DND-41 (cell line): ENCODE results near the gene GYPC.

ENCODE experiments used
- ATAC-seq: fragments of 200-7000 bp; cut with Tn5 transposase; 3 replicates; pipeline ENCODE4 v1.9.1; 2021; ENCODE audit warnings: low read depth; ENCODE audit not compliant: insufficient read depth
- DNase-seq: peaks from one replicate; pipeline ENCODE4 v3.0.0-alpha.2; 2020
- H2AFZ ChIP-seq: 2 replicates; pipeline ENCODE4 v1.6.0; 2012; ENCODE audit warnings: low read depth, low read length
- H3K27ac ChIP-seq: 2 replicates; pipeline ENCODE4 v1.5.1; 2012; ENCODE audit warnings: low read length, inconsistent platforms
- H3K27me3 ChIP-seq: fragments of 200-600 bp; sonication (generic); 2 replicates; pipeline ENCODE4 v1.6.0; 2012; ENCODE audit warnings: low read length, mild to moderate bottlenecking, inconsistent platforms; ENCODE audit not compliant: insufficient read depth, poor library complexity
- H3K36me3 ChIP-seq: 2 replicates; pipeline ENCODE4 v1.5.1; 2012; ENCODE audit warnings: low read length, inconsistent platforms; ENCODE audit not compliant: insufficient read depth
- H3K4me1 ChIP-seq: 2 replicates; pipeline ENCODE4 v1.5.1; 2012; ENCODE audit warnings: mild to moderate bottlenecking, low read length; ENCODE audit not compliant: insufficient read depth
- H3K4me2 ChIP-seq: 2 replicates; pipeline ENCODE4 v1.6.0; 2012; ENCODE audit warnings: mild to moderate bottlenecking, moderate library complexity, low read length, inconsistent platforms; ENCODE audit not compliant: insufficient read depth
- H3K4me3 ChIP-seq, 2 experiments: fragments of 200-600 bp in 1 of 2; shearing (Covaris generic) in 1 of 2; 2 replicates each; pipeline ENCODE4 v1.5.1; 2012 to 2016; ENCODE audit warnings: inconsistent platforms in 2 of 2, low read length in 2 of 2, mild to moderate bottlenecking in 2 of 2, low read depth in 1 of 2, moderate library complexity in 1 of 2
- H3K79me2 ChIP-seq: 2 replicates; pipeline ENCODE4 v1.6.0; 2012; ENCODE audit warnings: low read length, inconsistent platforms; ENCODE audit not compliant: insufficient read depth
- H3K9ac ChIP-seq: 2 replicates; pipeline ENCODE4 v1.6.0; 2012; ENCODE audit warnings: low read depth, mild to moderate bottlenecking, inconsistent platforms, low read length, moderate library complexity
- H3K9me3 ChIP-seq: 2 replicates; pipeline ENCODE4 v1.5.1; 2012; ENCODE audit warnings: low read length, moderate library complexity, mild to moderate bottlenecking, inconsistent platforms; ENCODE audit not compliant: insufficient read depth, severe bottlenecking
- H4K20me1 ChIP-seq: 2 replicates; pipeline ENCODE4 v1.6.0; 2012; ENCODE audit warnings: low read length; ENCODE audit not compliant: insufficient read depth
- CTCF ChIP-seq: IDR thresholded peaks from 2 replicates; pipeline ENCODE4 v1.5.1; 2012; ENCODE audit warnings: borderline replicate concordance, low read length, moderate library complexity, mild to moderate bottlenecking; ENCODE audit not compliant: poor library complexity, severe bottlenecking; ENCODE audit errors: extremely low read depth
- EZH2 ChIP-seq: IDR thresholded peaks from 3 replicates; pipeline ENCODE4 v1.6.1; 2012; ENCODE audit warnings: borderline replicate concordance, low read depth, mild to moderate bottlenecking, moderate library complexity, low read length, inconsistent platforms; ENCODE audit not compliant: severe bottlenecking

GYPC gene

GRCh38 chr2:126703311-126703710, 47.4 kb downstream of the GYPC start:
- no peak overlapping the region for H3K4me2 ChIP-seq
- H3K27me3 ChIP-seq: no peaks in the 10 kb centered on the region
- no peak overlapping the region for H3K4me3 ChIP-seq
- H2AFZ ChIP-seq: no peak overlapping the region
- H3K9me3 ChIP-seq: no peaks in the 10 kb centered on the region
- H4K20me1 ChIP-seq: no peaks in the 10 kb centered on the region
- H3K79me2 ChIP-seq: no peaks in the 10 kb centered on the region
- no peaks in the 10 kb centered on the region for H3K4me1 ChIP-seq
- no peak for DNase-seq
- no peak for TF ChIP-seq EZH2
- no peak for TF ChIP-seq CTCF
- no peak for ATAC-seq
- H3K36me3 ChIP-seq: no peaks in the 10 kb centered on the region
- H3K9ac ChIP-seq: no peak overlapping the region
- H3K27ac ChIP-seq: no peak overlapping the region

- Histone ChIP-seq H3K4me1 (no peaks in the 10 kb centered on the region), H3K79me2 (no peaks in the 10 kb centered on the region), H2AFZ (no peak overlapping the region), H4K20me1 (no peaks in the 10 kb centered on the region), H3K9me3 (no peaks in the 10 kb centered on the region), H3K27ac (no peak overlapping the region), H3K4me3 (no peak overlapping the region), H3K27me3 (no peaks in the 10 kb centered on the region), H3K36me3 (no peaks in the 10 kb centered on the region), H3K4me2 (no peak overlapping the region), H3K9ac (no peak overlapping the region)
- DNase-seq (no peak), ATAC-seq (no peak)
- no peak for TF ChIP-seq CTCF
- no peak for TF ChIP-seq EZH2
Observed at GRCh38 chr2:126704434-126705160, 48.6 kb downstream of the GYPC start.

- Histone ChIP-seq H2AFZ (no peak overlapping the region), H3K36me3 (no peaks in the 10 kb centered on the region), H3K27ac (no peak overlapping the region), H3K79me2 (no peaks in the 10 kb centered on the region), H3K4me2 (no peak overlapping the region), H3K4me3 (no peak overlapping the region), H4K20me1 (no peaks in the 10 kb centered on the region), H3K9me3 (no peaks in the 10 kb centered on the region), H3K4me1 (no peaks in the 10 kb centered on the region), H3K9ac (no peak overlapping the region), H3K27me3 (peaks cover 3% of the 10 kb centered on the region)
- no peak for DNase-seq
- ATAC-seq: no peak
- TF ChIP-seq CTCF: no peak
- no peak for TF ChIP-seq EZH2
Observed at GRCh38 chr2:126707191-126707590, 51.2 kb downstream of the GYPC start.
